Activated T-cell treated with anti-CD3 and anti-CD28 coated beads, Interleukin-2, amount 50 U/mL, for 4 hours (primary cell): ENCODE data around the gene DNMT3L. TPM values are rescaled to one million over a fixed set of nuclear protein-coding genes. Genes with fewer than 3 reads are reported as not detected.
"Not testable (repeated sequence)": the region's sequence is repeated elsewhere in the genome, so short reads cannot be mapped to it uniquely, and the experiment has no call there.

Experiments
- ATAC-seq, 2 donors: fragments of 200-7000 bp; cut with Tn5 transposase; one replicate each; pipeline ENCODE4 v1.10.0; 2021
- DNase-seq: peaks from one replicate; pipeline ENCODE4 v3.0.0-alpha.2; 2020
- H3K27me3 Mint-ChIP-seq: one replicate; pipeline ENCODE4 v1.8.0; 2021; ENCODE audit warnings: low read depth, mixed read lengths
- H3K36me3 Mint-ChIP-seq: one replicate; pipeline ENCODE4 v1.8.0; 2022; ENCODE audit warnings: mixed read lengths; ENCODE audit not compliant: insufficient read depth
- H3K4me1 Mint-ChIP-seq: one replicate; pipeline ENCODE4 v1.8.0; 2021; ENCODE audit warnings: low read depth, mixed read lengths
- H3K4me3 Mint-ChIP-seq: one replicate; pipeline ENCODE4 v1.8.0; 2021; ENCODE audit warnings: mild to moderate bottlenecking, moderate library complexity, mixed read lengths
- H3K9me3 Mint-ChIP-seq: one replicate; pipeline ENCODE4 v1.8.0; 2021; ENCODE audit warnings: mixed read lengths
- total RNA-seq, 3 donors: library from RNA; stranded (reverse); gene quantifications; one replicate each; pipeline ENCODE4 v1.2.1, GENCODE V29; 2021

The DNMT3L gene
- total RNA-seq, 3 donors from 2014 or later: not detected

DNA sequence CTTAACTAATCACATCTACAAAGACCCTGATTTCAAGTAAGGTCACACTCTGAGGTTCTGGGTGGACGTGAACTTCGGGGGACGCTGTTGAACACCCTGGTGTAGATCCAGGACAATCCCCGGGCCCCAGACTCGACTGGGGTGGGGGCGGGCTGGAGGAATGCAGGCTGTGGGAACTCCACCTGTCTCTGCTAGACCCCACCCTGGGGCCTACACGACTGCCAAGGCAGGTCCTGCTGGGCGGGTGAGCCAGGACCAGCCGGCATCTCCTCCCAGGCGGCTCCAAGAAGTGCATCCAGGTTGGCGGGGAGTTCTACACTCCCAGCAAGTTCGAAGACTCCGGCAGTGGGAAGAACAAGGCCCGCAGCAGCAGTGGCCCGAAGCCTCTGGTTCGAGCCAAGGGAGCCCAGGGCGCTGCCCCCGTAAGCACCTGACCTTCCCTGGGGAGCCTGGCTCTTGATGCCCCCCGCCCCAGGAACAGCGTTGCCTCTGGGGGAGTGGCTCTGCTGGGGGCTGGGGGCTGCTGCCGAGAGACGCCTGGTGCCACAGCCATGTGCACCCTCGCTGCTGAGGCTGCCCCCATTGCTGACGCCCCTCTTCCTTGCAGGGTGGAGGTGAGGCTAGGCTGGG is 27.8 kb upstream of the DNMT3L start:
- Mint-ChIP-seq H3K4me3 (no peak overlapping the region), H3K4me1 (peaks cover 5% of the 10 kb centered on the region), H3K27me3 (peaks cover 2% of the 10 kb centered on the region), H3K36me3 (no peaks in the 10 kb centered on the region), H3K9me3 (no peaks in the 10 kb centered on the region)
- ATAC-seq (no peak), DNase-seq (no peak)

DNA sequence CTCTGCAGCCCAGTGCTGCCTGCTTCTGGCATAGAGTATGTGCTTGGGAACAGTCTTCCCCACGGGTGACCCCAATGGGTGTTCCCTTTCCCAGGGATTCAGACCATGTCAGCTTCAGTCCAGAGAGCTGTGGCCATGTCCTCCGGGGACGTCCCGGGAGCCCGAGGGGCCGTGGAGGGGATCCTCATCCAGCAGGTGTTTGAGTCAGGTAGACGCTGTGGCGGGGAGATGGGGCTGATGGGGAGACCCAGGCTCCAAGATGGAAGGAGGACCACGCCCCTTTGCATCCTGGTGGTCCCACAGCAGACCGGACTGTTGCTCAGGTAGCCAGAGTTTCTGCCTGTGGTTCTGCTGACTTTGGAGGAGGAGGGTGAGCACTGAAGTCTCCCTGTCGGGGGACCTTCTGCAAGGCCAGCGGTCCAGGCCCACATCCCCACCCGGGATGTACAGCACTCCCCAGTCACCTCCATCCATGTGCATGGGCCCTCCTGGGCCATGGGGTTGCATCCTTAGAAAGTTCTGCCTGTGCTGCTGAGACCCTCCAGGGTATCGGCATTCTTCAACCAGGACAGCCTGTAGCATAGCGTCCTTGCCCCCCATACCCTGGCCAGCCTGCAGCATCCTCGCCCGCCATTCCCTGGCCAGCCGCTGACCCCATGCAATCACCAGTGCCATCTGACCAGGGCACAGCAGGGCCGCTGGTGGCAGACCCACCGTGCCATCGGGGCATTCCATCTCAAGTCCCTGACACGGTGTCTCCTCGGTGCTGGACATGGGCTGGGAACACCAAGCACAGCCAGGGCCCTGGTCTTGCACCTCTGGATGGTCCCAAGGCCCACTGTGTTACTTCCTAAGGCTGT is 26.8 kb upstream of the DNMT3L start:
- H3K4me1 Mint-ChIP-seq: peaks cover 4% of the 10 kb centered on the region
- H3K9me3 Mint-ChIP-seq: no peaks in the 10 kb centered on the region
- H3K4me3 Mint-ChIP-seq: no peak overlapping the region
- ATAC-seq (no peak), DNase-seq (no peak)
- H3K36me3 Mint-ChIP-seq: no peaks in the 10 kb centered on the region
- peaks cover 2% of the 10 kb centered on the region for H3K27me3 Mint-ChIP-seq

DNA sequence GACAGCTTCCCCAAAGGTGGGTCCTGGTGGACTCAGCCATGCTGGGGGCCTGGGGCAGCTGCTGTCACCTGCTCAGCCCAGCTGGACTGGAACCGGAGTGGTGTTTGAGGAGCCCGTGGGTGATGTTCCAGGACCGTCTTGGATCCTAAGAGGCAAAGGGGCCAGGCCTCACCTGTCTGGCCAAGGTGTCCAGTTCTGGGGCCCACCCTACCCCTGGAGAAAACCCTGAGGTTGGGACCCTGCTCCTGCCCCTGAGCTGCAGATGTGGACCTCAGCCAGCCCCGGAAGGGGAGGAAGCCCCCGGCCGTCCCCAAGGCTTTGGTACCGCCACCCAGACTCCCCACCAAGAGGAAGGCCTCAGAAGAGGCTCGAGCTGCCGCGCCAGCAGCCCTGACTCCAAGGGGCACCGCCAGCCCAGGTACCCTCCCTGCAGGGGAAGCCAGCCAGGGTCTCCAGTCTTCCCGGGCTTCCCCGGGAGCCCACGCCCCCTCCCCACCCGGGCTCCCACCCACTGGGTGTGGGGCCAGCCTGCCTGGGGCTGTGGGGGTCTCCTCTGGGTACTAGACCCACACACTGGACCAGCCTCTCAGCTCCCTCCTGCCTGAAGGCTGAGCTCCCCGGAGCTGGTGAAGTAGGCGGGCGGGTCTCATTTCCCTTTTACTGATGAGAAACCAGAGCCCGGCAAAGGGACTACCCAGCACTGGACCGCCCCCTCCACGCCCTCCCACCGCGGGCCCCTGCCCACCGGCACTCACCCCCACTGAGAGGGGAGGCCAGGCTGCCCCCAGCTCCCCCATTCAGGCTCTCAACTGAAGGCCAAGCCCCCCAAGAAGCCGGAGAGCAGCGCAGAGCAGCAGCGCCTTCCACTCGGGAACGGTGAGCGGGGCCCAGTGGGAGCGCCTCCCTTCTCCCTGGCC is 25.3 kb upstream of the DNMT3L start:
- Mint-ChIP-seq H3K9me3 (no peaks in the 10 kb centered on the region), H3K4me1 (peaks cover 2% of the 10 kb centered on the region), H3K36me3 (no peaks in the 10 kb centered on the region), H3K4me3 (no peak overlapping the region), H3K27me3 (peaks cover 2% of the 10 kb centered on the region)
- DNase-seq (no peak), ATAC-seq (no peak)

DNA sequence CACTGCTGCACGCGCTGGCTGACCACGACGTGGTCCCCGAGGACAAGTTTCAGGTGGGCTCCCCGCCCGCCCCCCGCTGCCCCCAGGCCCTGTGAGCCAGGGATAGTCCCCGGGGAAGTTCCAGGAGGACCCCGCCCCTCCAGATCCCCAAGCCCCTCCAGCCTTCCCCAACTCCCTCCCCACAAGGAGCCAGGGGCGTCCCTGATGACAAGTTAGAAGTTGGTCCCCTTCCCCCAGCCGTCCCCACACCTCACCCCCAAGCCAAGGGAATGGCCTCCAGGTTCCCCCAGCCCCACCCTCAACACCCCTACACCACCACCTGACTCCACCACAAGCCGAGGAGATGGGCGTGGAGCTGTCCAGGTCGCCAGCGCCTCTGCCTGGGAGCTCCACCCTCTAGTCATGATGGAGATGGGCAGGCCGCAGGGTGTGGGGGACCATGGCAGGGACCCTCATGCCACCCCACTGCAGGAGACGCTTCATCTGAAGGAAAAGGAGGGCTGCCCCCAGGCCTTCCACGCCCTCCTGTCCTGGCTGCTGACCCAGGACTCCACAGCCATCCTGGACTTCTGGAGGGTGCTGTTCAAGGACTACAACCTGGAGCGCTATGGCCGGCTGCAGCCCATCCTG is 24.5 kb upstream of the DNMT3L start:
- ATAC-seq (no peak), DNase-seq (no peak)
- Mint-ChIP-seq H3K27me3 (peaks cover 2% of the 10 kb centered on the region), H3K36me3 (no peaks in the 10 kb centered on the region), H3K4me3 (no peak overlapping the region), H3K9me3 (no peaks in the 10 kb centered on the region), H3K4me1 (peaks cover 2% of the 10 kb centered on the region)

DNA sequence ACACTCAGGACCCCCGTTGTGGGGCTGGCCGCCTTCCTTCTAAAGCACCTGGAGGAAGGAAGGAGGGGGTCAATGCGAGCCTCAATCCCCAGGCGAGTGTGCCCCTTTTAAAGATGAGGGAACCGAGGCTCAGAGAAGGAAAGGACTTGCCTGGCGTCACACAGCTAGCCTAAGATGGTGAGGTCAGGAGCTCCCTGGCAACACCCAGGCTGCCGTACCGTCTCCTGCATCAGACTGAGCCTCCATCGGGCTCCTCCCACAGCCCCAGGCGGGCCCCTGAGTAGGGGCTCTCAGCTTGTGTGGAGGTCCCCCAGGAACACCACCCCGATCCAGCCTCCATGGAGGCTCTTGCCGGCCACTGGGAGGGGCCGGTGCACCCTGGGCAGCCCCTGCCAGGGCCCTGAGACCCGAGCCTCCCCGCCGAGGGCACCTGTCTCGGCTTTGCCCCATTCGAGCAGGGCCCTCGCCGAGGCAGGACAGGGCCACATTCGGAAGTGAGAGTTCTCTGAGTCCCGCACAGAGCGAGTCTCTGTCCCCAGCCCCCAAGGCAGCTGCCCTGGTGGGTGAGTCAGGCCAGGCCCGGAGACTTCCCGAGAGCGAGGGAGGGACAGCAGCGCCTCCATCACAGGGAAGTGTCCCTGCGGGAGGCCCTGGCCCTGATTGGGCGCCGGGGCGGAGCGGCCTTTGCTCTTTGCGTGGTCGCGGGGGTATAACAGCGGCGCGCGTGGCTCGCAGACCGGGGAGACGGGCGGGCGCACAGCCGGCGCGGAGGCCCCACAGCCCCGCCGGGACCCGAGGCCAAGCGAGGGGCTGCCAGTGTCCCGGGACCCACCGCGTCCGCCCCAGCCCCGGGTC is 23.7 kb upstream of the DNMT3L start, which contains the start of gene AIRE:
Gene AIRE, plus strand, starts transcription at position 739 of the 855 bp plus-strand sequence. CDS start 131 bp downstream, outside the sequence.
- Mint-ChIP-seq H3K4me1 (peaks cover under 1% of the 10 kb centered on the region), H3K27me3 (peaks cover 2% of the 10 kb centered on the region), H3K9me3 (no peaks in the 10 kb centered on the region), H3K4me3 (no peak within 1 kb of the TSS), H3K36me3 (no peaks in the 10 kb centered on the region)
- ATAC-seq (no peak), DNase-seq (no peak)

DNA sequence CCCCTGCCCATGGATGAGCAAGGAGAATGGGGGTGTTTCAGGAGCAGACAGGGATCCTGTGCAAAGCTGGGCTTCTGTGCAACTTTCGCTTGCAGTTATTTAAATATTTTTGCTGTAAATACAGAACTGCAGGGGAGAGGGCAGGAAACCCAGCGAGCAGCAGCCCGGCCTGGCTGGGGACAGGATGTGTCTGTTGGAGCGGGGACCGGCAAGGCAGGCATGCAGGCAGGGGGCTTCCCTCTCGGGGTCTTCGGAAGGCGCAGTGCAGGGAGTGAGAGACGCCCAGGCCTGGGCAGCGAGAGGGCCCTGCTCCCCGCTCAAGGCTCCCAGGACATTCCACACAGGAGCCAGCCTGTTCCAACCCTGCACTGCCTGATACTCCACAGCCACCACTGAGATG is 22.3 kb upstream of the DNMT3L start:
- DNase-seq (no peak), ATAC-seq (no peak)
- H3K9me3 Mint-ChIP-seq: no peaks in the 10 kb centered on the region
- peaks cover 2% of the 10 kb centered on the region for H3K27me3 Mint-ChIP-seq
- no peaks in the 10 kb centered on the region for H3K4me1 Mint-ChIP-seq
- H3K4me3 Mint-ChIP-seq: no peak overlapping the region
- no peaks in the 10 kb centered on the region for H3K36me3 Mint-ChIP-seq

DNA sequence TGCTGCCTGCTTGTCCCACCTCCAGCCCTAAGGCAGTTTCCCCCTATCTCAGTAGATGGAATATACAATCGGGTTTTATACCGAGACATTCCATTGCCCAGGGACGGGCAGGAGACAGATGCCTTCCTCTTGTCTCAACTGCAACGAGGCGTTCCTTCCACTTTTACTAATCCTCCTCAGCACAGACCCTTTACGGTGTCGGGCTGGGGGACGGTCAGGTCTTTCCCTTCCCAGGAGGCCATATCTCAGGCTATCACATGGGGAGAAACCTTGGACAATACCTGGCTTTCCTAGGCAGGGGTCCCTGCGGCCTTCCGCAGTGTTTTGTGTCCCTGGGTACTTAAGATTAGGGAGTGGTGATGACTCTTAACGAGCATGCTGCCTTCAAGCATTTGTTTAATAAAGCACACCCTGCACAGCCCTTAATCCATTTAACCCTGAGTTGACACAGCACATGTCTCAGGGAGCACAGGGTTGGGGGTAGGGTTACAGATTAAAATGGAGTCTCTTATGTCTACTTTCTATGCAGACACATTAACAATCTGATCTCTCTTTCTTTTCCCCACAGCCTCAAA is 21.6 kb upstream of the DNMT3L start:
- ATAC-seq, DNase-seq, H3K27me3 Mint-ChIP-seq, H3K36me3 Mint-ChIP-seq, H3K4me3 Mint-ChIP-seq, H3K9me3 Mint-ChIP-seq, H3K4me1 Mint-ChIP-seq: not testable (repeated sequence)

DNA sequence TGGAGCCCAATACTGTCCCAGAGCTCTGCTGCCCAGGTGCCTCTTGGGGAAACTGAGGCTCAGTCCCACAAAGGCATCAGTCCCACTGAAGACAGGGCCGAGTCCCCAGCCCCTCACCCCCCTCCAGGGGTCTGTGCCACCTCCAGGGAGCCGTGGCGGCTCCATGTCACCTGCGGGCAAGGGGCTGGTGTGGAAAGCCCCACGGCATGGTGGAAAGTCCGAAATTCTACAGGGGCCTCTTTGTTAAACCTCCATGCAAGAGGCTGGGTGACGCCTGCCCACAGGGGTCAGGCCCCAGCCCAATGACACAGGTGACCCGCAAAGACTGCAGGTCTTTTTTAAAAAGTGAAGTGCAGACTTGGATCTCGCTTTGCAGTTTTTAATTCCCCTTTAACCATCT is 20.7 kb upstream of the DNMT3L start:
- Mint-ChIP-seq H3K9me3 (no peaks in the 10 kb centered on the region), H3K4me3 (no peak overlapping the region), H3K27me3 (no peaks in the 10 kb centered on the region), H3K36me3 (no peaks in the 10 kb centered on the region), H3K4me1 (no peaks in the 10 kb centered on the region)
- ATAC-seq (no peak), DNase-seq (no peak)

DNA sequence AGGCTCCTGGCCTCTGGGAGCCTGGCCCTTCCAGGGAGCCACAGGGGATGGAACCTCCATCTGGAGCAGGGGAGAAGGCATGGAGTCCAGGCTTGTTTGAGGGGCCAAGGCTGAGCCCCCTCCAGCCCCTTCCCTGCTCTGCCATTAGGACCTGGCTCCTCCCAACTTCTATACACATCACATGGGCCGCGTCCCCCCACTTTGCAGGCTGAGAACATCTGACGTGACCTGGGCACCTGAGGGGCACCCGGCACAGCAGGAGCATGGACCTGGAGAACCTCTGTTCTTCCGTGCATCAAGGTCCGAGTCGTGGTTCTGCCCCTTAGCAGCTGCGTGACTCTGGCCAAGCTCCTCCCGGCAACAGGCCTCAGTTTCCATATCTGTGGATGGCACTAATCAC is 20.1 kb upstream of the DNMT3L start:
- no peak for ATAC-seq
- H3K4me3 Mint-ChIP-seq: no peak overlapping the region
- H3K27me3 Mint-ChIP-seq: no peaks in the 10 kb centered on the region
- no peaks in the 10 kb centered on the region for H3K36me3 Mint-ChIP-seq
- no peak for DNase-seq
- H3K4me1 Mint-ChIP-seq: no peaks in the 10 kb centered on the region
- H3K9me3 Mint-ChIP-seq: no peaks in the 10 kb centered on the region

DNA sequence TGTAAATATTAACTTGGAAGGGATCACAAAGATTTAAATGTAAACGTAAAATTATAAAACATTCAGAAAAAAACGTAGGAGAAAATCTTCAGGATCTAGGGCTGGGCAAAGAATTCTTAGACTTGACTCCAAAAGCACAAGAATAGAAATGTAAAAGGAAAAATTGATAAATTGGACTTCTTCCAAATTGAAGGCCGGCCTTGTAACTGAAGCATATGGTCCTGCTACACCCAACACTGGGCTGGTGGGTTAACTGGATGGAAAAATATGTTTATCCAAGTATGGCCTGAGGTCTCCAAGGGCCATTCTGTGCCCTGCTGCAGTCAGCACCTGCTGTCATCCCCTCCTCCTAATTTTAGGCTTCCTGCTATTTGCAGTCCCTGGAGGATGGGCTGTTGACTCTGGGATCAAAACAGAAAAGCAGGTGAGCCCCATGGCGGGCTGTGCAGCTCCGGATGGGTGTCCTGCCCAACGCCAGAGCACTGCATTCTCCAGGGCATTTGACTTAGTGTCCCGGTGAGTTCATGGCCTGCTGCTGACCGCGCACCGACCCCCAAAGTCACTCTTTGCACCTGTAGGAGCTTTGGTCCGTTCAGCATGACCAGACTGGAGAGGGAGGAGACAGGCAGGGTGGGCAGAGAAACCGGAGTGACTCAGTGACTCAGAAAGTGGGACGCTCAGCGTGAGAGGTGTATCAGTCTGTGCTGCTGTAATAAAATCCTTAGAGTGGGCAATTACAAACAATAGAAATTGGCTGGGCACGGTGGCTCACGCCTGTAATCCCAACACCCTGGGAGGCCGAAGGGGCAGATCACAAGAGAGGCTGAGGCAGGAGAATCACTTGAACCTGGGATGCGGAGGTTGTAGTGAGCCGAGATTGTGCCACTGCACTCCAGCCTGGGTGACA is 17.9 kb upstream of the DNMT3L start:
- no peaks in the 10 kb centered on the region for H3K4me1 Mint-ChIP-seq
- no peak for DNase-seq

DNA sequence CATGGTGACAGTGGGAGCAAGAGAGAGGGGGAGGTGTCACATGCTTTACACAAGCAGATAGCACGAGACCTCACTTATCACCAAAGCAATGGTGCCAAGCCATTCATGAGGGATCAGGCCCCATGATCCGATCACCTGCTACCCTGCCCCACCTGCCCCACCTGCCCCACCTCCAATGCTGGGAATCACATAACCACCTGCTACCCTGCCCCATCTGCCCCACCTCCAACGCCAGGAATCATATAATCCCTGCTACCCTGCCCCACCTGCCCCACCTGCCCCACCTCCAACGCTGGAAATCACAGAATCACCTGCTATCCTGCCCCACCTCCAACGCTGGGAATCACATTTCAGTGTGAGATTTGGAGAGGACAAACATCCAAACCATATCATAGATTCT is 13.3 kb upstream of the DNMT3L start:
- Mint-ChIP-seq H3K9me3 (no peaks in the 10 kb centered on the region), H3K4me3 (no peak overlapping the region), H3K4me1 (no peaks in the 10 kb centered on the region), H3K27me3 (no peaks in the 10 kb centered on the region), H3K36me3 (no peaks in the 10 kb centered on the region)
- DNase-seq: no peak
- no peak for ATAC-seq

More for the DNA sequence above, 17.9 kb upstream of the DNMT3L start:
- Mint-ChIP-seq H3K36me3 (no peaks in the 10 kb centered on the region), H3K27me3 (no peaks in the 10 kb centered on the region), H3K4me3 (no peak overlapping the region), H3K9me3 (no peaks in the 10 kb centered on the region)
- no peak for ATAC-seq

DNA sequence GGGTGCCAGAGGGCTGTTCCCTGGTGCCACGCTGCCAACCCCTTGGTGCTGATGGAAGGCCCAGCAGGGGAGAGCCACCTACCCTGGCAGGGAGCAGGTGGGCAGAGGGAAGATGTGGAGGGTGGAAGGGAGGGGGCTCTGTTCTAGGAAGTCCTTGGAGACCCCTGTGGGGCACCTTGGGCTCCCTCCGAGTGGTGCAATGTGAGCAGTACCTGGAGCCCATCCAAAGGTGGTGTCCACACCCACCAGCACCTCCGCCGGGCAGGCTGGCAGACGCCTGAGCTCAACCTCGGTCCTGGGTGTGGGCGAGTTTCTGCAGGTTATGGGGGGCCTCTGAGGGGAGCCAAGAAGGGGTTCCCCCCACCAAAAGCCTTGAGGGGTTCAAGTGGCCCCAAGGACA is 11.3 kb upstream of the DNMT3L start:
- H3K4me3 Mint-ChIP-seq: no peak overlapping the region
- DNase-seq: no peak
- ATAC-seq: no peak
- H3K36me3 Mint-ChIP-seq: no peaks in the 10 kb centered on the region
- H3K27me3 Mint-ChIP-seq: no peaks in the 10 kb centered on the region
- H3K9me3 Mint-ChIP-seq: no peaks in the 10 kb centered on the region
- no peaks in the 10 kb centered on the region for H3K4me1 Mint-ChIP-seq
